HG02763 (cell line): Measurements from ENCODE around the gene UBE2M.
"Not testable (repeated sequence)": the region's sequence is repeated elsewhere in the genome, so short reads cannot be mapped to it uniquely, and the experiment has no call there.

ENCODE experiments used
- ATAC-seq: cut with Tn5 transposase; IDR thresholded peaks from one replicate; pipeline ENCODE4 v1.9.1; 2021; ENCODE audit warnings: mild to moderate bottlenecking, moderate library complexity; ENCODE audit not compliant: unreplicated experiment

The UBE2M gene

GRCh38 chr19:58513694-58514563 lies 44.5 kb downstream of the UBE2M start:
- peak; percentile 72 for ATAC-seq

- ATAC-seq: no peak
Observed at GRCh38 chr19:58513213-58513693, 45.2 kb downstream of the UBE2M start.

GRCh38 chr19:58511353-58512208 lies 46.8 kb downstream of the UBE2M start, which contains the start of gene SLC27A5:
SLC27A5 (minus strand) TSS chr19:58511992; CDS start chr19:58511955, 37 bp downstream.
- ATAC-seq: no peak

- ATAC-seq: no peak
Observed at GRCh38 chr19:58510084-58510862, 48.1 kb downstream of the UBE2M start.

- no peak for ATAC-seq
Observed at GRCh38 chr19:58509731-58510083, 48.7 kb downstream of the UBE2M start.

GRCh38 chr19:58507602-58508223 lies 50.7 kb downstream of the UBE2M start:
- ATAC-seq: not testable (repeated sequence)
